Erythroblast (primary cell): Measurements from ENCODE around the gene PPM1D.

Experiments used
- GATA1 ChIP-seq: IDR thresholded peaks from 2 replicates; pipeline ENCODE4 v1.6.1; 2011; ENCODE audit warnings: low read depth, mild to moderate bottlenecking, control low read depth, low read length, moderate library complexity
- POLR2A ChIP-seq: IDR thresholded peaks from 2 replicates; pipeline ENCODE4 v1.6.1; 2011; ENCODE audit warnings: mild to moderate bottlenecking, low read length

- TF ChIP-seq POLR2A (no peak), GATA1 (no peak)
Measured at GRCh38 chr17:60594734-60595133, 5.3 kb upstream of the PPM1D start.
